ENCODE data around the gene DGKI. TPM values are rescaled to one million over a fixed set of nuclear protein-coding genes. Genes with fewer than 3 reads are reported as not detected.

Gene DGKI
- total and polyA plus RNA-seq, 9 of the 15 experiments (the other 6 are each of a cell fraction or from before 2014, with no cell fraction given), result 0.11 to 0.54 (median 0.15) TPM; not detected in 5

- TF ChIP-seq CTCF (IDR thresholded peaks at IDR 0.05 in 2 of 3, conservative IDR thresholded peaks at IDR 0.05 in 1 of 3; ENCODE audit: insufficient read depth in 2 of 3, low read depth in 1 of 3, low read length in 3 of 3) (no peak), ATF6 (CRISPR knock-in tag; IDR thresholded peaks at IDR 0.05) (no peak)
Measured at GRCh38 chr7:137760111-137760510, 86.7 kb downstream of the DGKI start (continued).

GRCh38 chr7:137757146-137757925 is 89.4 kb downstream of the DGKI start:
- H3K79me2 ChIP-seq (ENCODE audit: control insufficient read depth, insufficient read depth, low read length), result no peaks in the 10 kb centered on the region
- DNase-seq (ENCODE audit: extremely low read depth in 1 of 4, low spot score in 3 of 4) (no peak), FAIRE-seq (no peak), ATAC-seq (no peak)
- H3K36me3 ChIP-seq (ENCODE audit: control insufficient read depth, insufficient read depth, low read length), result no peaks in the 10 kb centered on the region
- no peak overlapping the region for H3K4me2 ChIP-seq (ENCODE audit: insufficient read depth, low read length)
- in situ Hi-C loops (cut with MboI) (no loop called here), intact Hi-C loops (cut with micrococcal nuclease) (no loop called here)
- WGBS (ENCODE audit: insufficient coverage, low coverage, missing lambda C conversion rate), result 0% methylated on average over 10 of the region's 10 CpGs
- no peaks in the 10 kb centered on the region for H3K9me3 ChIP-seq (replicated peaks; ENCODE audit: control insufficient read depth, insufficient read depth, low read depth, low read length)
- H3K4me1 ChIP-seq (replicated peaks in 1 of 2; ENCODE audit: control insufficient read depth in 2 of 2, insufficient read depth in 2 of 2, low read length in 2 of 2), result no peaks in the 10 kb centered on the region
- ChIA-PET POLR2A (interaction anchor here (1.1 to 1.4 kb wide), 2 partner anchors 9 to 32 kb away, joined by 4 to 6 read pairs; no protein-coding TSS in a partner anchor), CTCF (ENCODE audit: low intra/inter-chr PET ratio) (no interaction called here)
- BruUV-seq (replicated peaks), result no TSS peak
- H2AFZ ChIP-seq (ENCODE audit: low read depth, low read length), result no peak overlapping the region
- H3K4me3 ChIP-seq, result no peak overlapping the region
- no peak overlapping the region for H3K9ac ChIP-seq (ENCODE audit: insufficient read depth in 1 of 2, low read depth in 2 of 2, low read length in 2 of 2)
- peaks cover 10 to 16% of the 10 kb centered on the region in 2 experiments; a peak in 4 of 5 replicates for H3K27me3 ChIP-seq (ENCODE audit: control insufficient read depth in 2 of 2, insufficient read depth in 2 of 2, low read length in 2 of 2)
- no peak overlapping the region for H3K27ac ChIP-seq (ENCODE audit: extremely low read depth, low read depth, low read length)
- no peaks in the 10 kb centered on the region for H3K9me1 ChIP-seq (ENCODE audit: control insufficient read depth, insufficient read depth, low read length)
- H4K20me1 ChIP-seq (replicated peaks; ENCODE audit: control insufficient read depth, insufficient read depth, low read length), result no peaks in the 10 kb centered on the region
- TF ChIP-seq VEZF1 (CRISPR knock-in tag; IDR thresholded peaks at IDR 0.05), result no peak
- no peak for TF ChIP-seq DNMT1 (IDR thresholded peaks at IDR 0.05)
- TF ChIP-seq XRCC4 (IDR thresholded peaks at IDR 0.05; ENCODE audit: extremely low read depth, insufficient read depth, insufficient read length), result no peak
- no peak for TF ChIP-seq SMAD3 (CRISPR knock-in tag; conservative IDR thresholded peaks at IDR 0.05)
- TF ChIP-seq CHAMP1 (IDR thresholded peaks at IDR 0.05), result no peak
- no peak for TF ChIP-seq ZNF253 (CRISPR knock-in tag; conservative IDR thresholded peaks at IDR 0.05)
- no peak for TF ChIP-seq SMARCE1 (IDR thresholded peaks at IDR 0.05)
- no peak for TF ChIP-seq JUNB (CRISPR knock-in tag; conservative IDR thresholded peaks at IDR 0.05)
- TF ChIP-seq SRSF3 (IDR thresholded peaks at IDR 0.05; ENCODE audit: insufficient read depth, low read length), result no peak
- no peak for TF ChIP-seq RUNX1 (IDR thresholded peaks at IDR 0.05; ENCODE audit: low read depth)
